GM23338 (cell line): ENCODE results near the gene TMEM163. TPM values are rescaled to one million over a fixed set of nuclear protein-coding genes. Genes with fewer than 3 reads are reported as not detected.
A peak's percentile ranks its signal among the peaks of the same experiment; 100 is the strongest.

ENCODE experiments used
- ATAC-seq: fragments of 200-7000 bp; cut with Tn5 transposase; 3 replicates; pipeline ENCODE4 v1.9.1; 2020
- DNase-seq: peaks from one replicate; pipeline ENCODE4 v3.0.0-alpha.2; 2015; ENCODE audit warnings: low spot score
- H2AFZ ChIP-seq: fragments of 200-600 bp; sonication (generic); 2 replicates; pipeline ENCODE4 v1.8.0; 2016; ENCODE audit warnings: antibody characterized with exemption, mild to moderate bottlenecking, moderate library complexity
- H3F3A ChIP-seq: fragments of 200-600 bp; sonication (generic); replicated peaks from 2 replicates; pipeline ENCODE4 v1.8.0; 2017; ENCODE audit warnings: antibody characterized with exemption, mixed run types, low read depth
- H3K27ac ChIP-seq: fragments of 200-600 bp; sonication (generic); 2 replicates; pipeline ENCODE4 v1.6.1; 2016; ENCODE audit warnings: low read depth
- H3K27me3 ChIP-seq: fragments of 200-600 bp; sonication (generic); 2 replicates; pipeline ENCODE4 v1.8.0; 2016; ENCODE audit warnings: mild to moderate bottlenecking, mixed run types, moderate library complexity; ENCODE audit not compliant: insufficient read depth
- H3K36me3 ChIP-seq: fragments of 200-600 bp; sonication (generic); 2 replicates; pipeline ENCODE4 v1.8.0; 2016; ENCODE audit warnings: mild to moderate bottlenecking; ENCODE audit not compliant: insufficient read depth
- H3K4me1 ChIP-seq: fragments of 200-600 bp; sonication (generic); 2 replicates; pipeline ENCODE4 v1.8.0; 2016; ENCODE audit warnings: mild to moderate bottlenecking, moderate library complexity; ENCODE audit not compliant: insufficient read depth
- H3K4me2 ChIP-seq: fragments of 200-600 bp; sonication (generic); 2 replicates; pipeline ENCODE4 v1.7.1; 2017; ENCODE audit warnings: mixed run types
- H3K4me3 ChIP-seq: fragments of 200-600 bp; sonication (generic); 2 replicates; pipeline ENCODE4 v1.6.1; 2016; ENCODE audit warnings: mixed run types
- H3K79me2 ChIP-seq: fragments of 200-600 bp; sonication (generic); replicated peaks from 2 replicates; pipeline ENCODE4 v1.8.0; 2017; ENCODE audit warnings: mild to moderate bottlenecking; ENCODE audit not compliant: insufficient read depth
- H3K9me2 ChIP-seq: fragments of 200-600 bp; sonication (generic); 2 replicates; pipeline ENCODE4 v1.8.0; 2017; ENCODE audit not compliant: insufficient read depth
- H4K20me1 ChIP-seq: fragments of 200-600 bp; sonication (generic); replicated peaks from 2 replicates; pipeline ENCODE4 v1.8.0; 2017; ENCODE audit warnings: mild to moderate bottlenecking; ENCODE audit not compliant: insufficient read depth
- H3K27ac Mint-ChIP-seq: 2 replicates; pipeline ENCODE4 v1.8.0; 2020; ENCODE audit warnings: inconsistent platforms, mild to moderate bottlenecking, moderate library complexity, mixed read lengths
- H3K27me3 Mint-ChIP-seq: 3 replicates; pipeline ENCODE4 v1.8.0; 2022; ENCODE audit warnings: low read depth, mild to moderate bottlenecking, moderate library complexity, mixed read lengths, inconsistent platforms; ENCODE audit not compliant: insufficient read depth, poor library complexity
- H3K36me3 Mint-ChIP-seq: 3 replicates; pipeline ENCODE4 v1.8.0; 2021; ENCODE audit warnings: low read depth, mild to moderate bottlenecking, inconsistent platforms, moderate library complexity, mixed read lengths
- H3K4me1 Mint-ChIP-seq: 3 replicates; pipeline ENCODE4 v1.8.0; 2020; ENCODE audit warnings: mild to moderate bottlenecking, inconsistent platforms, mixed read lengths
- H3K4me3 Mint-ChIP-seq: 3 replicates; pipeline ENCODE4 v1.8.0; 2021; ENCODE audit warnings: moderate library complexity, mild to moderate bottlenecking, inconsistent platforms, mixed read lengths
- H3K9me3 Mint-ChIP-seq: 3 replicates; pipeline ENCODE4 v1.8.0; 2020; ENCODE audit warnings: moderate library complexity, mild to moderate bottlenecking, inconsistent platforms, mixed read lengths
- CREB1 ChIP-seq: fragments of 250-450 bp; sonication (Bioruptor Pico); IDR thresholded peaks from 2 replicates; pipeline ENCODE4 v1.5.0; 2020; ENCODE audit warnings: low read depth, mild to moderate bottlenecking, moderate library complexity
- EZH2phosphoT487 ChIP-seq: fragments of 200-600 bp; sonication (generic); IDR thresholded peaks from one replicate; pipeline ENCODE4 v1.8.1; 2018; ENCODE audit warnings: antibody characterized with exemption; ENCODE audit not compliant: unreplicated experiment
- JUNB ChIP-seq: IDR thresholded peaks from one replicate; pipeline ENCODE4 v1.6.1; 2016; ENCODE audit warnings: antibody characterized with exemption; ENCODE audit not compliant: unreplicated experiment
- NANOG ChIP-seq: IDR thresholded peaks from 2 replicates; pipeline ENCODE4 v1.6.1; 2016; ENCODE audit warnings: antibody characterized with exemption, borderline replicate concordance
- POLR2AphosphoS5 ChIP-seq: IDR thresholded peaks from 2 replicates; pipeline ENCODE4 v1.6.1; 2016; ENCODE audit warnings: antibody characterized with exemption, low read depth
- ZNF114 ChIP-seq: fragments of 250-450 bp; sonication (Bioruptor Pico); IDR thresholded peaks from 2 replicates; pipeline ENCODE4 v1.5.0; 2020; ENCODE audit warnings: mild to moderate bottlenecking, moderate library complexity
- polyA plus RNA-seq: library from polyadenylated mRNA; unstranded; fragments of >200 nt; fragmentation: Nextera tagmentation; extraction: Ambion mirVana; gene quantifications from 2 replicates; pipeline ENCODE4 v1.2.1, GENCODE V29; 2016
- total RNA-seq: library from RNA; depleted of rRNA; stranded (reverse); fragments of >200 nt; shearing (Covaris generic); gene quantifications from 2 replicates; pipeline ENCODE4 v1.2.3, GENCODE V29; 2014
- TF ChIP-seq, protein P1 (sequence below): fragments of 250-450 bp; sonication (Bioruptor Pico); IDR thresholded peaks from 2 replicates; pipeline ENCODE4 v1.5.0; 2020; ENCODE audit warnings: mild to moderate bottlenecking, moderate library complexity
- TF ChIP-seq, protein P2 (sequence below): IDR thresholded peaks from 2 replicates; pipeline ENCODE4 v1.6.1; 2016; ENCODE audit warnings: antibody characterized with exemption
- TF ChIP-seq, protein P3 (sequence below): IDR thresholded peaks from one replicate; pipeline ENCODE4 v1.6.1; 2018; ENCODE audit warnings: antibody characterized with exemption; ENCODE audit not compliant: unreplicated experiment
- TF ChIP-seq, protein P4 (sequence below), 2 experiments: fragments of 200-600 bp in 1 of 2; sonication (generic) in 1 of 2; conservative IDR thresholded peaks; 2 replicates each; pipeline versions ENCODE4 v1.5.1 to v1.6.1; 2016 to 2017; ENCODE audit warnings: antibody characterized with exemption in 2 of 2, low read depth in 2 of 2, mild to moderate bottlenecking in 2 of 2, moderate library complexity in 1 of 2

TMEM163 gene
- total and polyA plus RNA-seq, 2 experiments from 2014 or later, result 1.1 to 1.8 TPM

DNA sequence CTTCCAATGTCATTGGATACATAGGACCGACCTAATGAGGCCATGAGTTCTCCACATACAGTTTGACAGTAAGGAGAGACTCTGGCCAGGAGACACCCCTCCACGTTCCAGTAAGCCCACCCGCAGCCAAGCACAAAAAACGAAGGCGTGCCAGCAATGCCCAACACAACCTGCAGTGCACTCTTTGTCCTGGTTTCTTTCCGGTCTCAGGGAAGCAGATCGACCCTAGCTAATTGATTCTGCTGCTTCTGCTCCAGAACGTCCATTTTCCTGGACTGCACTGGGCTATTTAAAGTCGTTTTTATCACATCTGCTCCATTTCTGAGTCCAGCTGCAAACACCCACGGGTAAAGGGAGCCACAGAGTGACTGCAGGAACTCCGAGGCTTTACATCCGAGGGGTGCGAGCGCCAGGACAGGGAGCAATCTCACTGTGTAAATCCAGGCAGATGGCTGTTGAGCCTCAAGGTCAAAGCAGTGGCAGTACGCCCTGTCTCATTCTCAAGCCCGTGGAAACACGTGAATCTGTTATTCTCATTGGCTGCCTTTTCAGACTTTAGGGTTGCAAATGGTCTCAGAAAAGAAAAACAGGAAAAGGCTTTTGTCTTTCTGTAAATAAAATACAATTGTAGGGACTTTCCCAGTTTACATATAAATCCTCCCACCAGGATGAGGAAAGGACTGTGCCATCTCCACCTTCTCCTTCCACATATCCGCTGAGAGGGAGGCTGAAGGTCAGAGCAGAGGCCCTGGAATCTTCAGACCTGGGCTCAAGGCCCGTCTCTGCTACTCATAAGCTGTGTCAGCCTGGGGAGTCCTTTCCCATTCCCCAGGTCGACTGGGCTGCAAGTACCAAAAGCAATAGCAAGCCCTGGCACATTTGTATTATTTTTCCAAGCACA, 40.7 kb downstream of the TMEM163 start:
- TF ChIP-seq, protein P1, sequence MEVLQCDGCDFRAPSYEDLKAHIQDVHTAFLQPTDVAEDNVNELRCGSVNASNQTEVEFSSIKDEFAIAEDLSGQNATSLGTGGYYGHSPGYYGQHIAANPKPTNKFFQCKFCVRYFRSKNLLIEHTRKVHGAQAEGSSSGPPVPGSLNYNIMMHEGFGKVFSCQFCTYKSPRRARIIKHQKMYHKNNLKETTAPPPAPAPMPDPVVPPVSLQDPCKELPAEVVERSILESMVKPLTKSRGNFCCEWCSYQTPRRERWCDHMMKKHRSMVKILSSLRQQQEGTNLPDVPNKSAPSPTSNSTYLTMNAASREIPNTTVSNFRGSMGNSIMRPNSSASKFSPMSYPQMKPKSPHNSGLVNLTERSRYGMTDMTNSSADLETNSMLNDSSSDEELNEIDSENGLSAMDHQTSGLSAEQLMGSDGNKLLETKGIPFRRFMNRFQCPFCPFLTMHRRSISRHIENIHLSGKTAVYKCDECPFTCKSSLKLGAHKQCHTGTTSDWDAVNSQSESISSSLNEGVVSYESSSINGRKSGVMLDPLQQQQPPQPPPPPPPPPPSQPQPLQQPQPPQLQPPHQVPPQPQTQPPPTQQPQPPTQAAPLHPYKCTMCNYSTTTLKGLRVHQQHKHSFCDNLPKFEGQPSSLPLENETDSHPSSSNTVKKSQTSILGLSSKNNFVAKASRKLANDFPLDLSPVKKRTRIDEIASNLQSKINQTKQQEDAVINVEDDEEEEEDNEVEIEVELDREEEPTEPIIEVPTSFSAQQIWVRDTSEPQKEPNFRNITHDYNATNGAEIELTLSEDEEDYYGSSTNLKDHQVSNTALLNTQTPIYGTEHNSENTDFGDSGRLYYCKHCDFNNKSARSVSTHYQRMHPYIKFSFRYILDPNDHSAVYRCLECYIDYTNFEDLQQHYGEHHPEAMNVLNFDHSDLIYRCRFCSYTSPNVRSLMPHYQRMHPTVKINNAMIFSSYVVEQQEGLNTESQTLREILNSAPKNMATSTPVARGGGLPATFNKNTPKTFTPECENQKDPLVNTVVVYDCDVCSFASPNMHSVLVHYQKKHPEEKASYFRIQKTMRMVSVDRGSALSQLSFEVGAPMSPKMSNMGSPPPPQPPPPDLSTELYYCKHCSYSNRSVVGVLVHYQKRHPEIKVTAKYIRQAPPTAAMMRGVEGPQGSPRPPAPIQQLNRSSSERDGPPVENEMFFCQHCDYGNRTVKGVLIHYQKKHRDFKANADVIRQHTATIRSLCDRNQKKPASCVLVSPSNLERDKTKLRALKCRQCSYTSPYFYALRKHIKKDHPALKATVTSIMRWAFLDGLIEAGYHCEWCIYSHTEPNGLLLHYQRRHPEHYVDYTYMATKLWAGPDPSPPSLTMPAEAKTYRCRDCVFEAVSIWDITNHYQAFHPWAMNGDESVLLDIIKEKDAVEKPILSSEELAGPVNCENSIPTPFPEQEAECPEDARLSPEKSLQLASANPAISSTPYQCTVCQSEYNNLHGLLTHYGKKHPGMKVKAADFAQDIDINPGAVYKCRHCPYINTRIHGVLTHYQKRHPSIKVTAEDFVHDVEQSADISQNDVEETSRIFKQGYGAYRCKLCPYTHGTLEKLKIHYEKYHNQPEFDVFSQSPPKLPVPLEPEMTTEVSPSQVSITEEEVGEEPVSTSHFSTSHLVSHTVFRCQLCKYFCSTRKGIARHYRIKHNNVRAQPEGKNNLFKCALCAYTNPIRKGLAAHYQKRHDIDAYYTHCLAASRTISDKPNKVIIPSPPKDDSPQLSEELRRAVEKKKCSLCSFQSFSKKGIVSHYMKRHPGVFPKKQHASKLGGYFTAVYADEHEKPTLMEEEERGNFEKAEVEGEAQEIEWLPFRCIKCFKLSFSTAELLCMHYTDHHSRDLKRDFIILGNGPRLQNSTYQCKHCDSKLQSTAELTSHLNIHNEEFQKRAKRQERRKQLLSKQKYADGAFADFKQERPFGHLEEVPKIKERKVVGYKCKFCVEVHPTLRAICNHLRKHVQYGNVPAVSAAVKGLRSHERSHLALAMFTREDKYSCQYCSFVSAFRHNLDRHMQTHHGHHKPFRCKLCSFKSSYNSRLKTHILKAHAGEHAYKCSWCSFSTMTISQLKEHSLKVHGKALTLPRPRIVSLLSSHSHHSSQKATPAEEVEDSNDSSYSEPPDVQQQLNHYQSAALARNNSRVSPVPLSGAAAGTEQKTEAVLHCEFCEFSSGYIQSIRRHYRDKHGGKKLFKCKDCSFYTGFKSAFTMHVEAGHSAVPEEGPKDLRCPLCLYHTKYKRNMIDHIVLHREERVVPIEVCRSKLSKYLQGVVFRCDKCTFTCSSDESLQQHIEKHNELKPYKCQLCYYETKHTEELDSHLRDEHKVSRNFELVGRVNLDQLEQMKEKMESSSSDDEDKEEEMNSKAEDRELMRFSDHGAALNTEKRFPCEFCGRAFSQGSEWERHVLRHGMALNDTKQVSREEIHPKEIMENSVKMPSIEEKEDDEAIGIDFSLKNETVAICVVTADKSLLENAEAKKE (CRISPR knock-in tag), result no peak
- TF ChIP-seq CREB1 (CRISPR knock-in tag) (no peak), NANOG (no peak), POLR2AphosphoS5 (no peak), EZH2phosphoT487 (no peak), ZNF114 (CRISPR knock-in tag) (no peak), JUNB (no peak)
- TF ChIP-seq, protein P2, sequence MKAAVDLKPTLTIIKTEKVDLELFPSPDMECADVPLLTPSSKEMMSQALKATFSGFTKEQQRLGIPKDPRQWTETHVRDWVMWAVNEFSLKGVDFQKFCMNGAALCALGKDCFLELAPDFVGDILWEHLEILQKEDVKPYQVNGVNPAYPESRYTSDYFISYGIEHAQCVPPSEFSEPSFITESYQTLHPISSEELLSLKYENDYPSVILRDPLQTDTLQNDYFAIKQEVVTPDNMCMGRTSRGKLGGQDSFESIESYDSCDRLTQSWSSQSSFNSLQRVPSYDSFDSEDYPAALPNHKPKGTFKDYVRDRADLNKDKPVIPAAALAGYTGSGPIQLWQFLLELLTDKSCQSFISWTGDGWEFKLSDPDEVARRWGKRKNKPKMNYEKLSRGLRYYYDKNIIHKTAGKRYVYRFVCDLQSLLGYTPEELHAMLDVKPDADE, result no peak
- TF ChIP-seq, protein P3, sequence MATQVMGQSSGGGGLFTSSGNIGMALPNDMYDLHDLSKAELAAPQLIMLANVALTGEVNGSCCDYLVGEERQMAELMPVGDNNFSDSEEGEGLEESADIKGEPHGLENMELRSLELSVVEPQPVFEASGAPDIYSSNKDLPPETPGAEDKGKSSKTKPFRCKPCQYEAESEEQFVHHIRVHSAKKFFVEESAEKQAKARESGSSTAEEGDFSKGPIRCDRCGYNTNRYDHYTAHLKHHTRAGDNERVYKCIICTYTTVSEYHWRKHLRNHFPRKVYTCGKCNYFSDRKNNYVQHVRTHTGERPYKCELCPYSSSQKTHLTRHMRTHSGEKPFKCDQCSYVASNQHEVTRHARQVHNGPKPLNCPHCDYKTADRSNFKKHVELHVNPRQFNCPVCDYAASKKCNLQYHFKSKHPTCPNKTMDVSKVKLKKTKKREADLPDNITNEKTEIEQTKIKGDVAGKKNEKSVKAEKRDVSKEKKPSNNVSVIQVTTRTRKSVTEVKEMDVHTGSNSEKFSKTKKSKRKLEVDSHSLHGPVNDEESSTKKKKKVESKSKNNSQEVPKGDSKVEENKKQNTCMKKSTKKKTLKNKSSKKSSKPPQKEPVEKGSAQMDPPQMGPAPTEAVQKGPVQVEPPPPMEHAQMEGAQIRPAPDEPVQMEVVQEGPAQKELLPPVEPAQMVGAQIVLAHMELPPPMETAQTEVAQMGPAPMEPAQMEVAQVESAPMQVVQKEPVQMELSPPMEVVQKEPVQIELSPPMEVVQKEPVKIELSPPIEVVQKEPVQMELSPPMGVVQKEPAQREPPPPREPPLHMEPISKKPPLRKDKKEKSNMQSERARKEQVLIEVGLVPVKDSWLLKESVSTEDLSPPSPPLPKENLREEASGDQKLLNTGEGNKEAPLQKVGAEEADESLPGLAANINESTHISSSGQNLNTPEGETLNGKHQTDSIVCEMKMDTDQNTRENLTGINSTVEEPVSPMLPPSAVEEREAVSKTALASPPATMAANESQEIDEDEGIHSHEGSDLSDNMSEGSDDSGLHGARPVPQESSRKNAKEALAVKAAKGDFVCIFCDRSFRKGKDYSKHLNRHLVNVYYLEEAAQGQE, result no peak
- TF ChIP-seq, protein P4, sequence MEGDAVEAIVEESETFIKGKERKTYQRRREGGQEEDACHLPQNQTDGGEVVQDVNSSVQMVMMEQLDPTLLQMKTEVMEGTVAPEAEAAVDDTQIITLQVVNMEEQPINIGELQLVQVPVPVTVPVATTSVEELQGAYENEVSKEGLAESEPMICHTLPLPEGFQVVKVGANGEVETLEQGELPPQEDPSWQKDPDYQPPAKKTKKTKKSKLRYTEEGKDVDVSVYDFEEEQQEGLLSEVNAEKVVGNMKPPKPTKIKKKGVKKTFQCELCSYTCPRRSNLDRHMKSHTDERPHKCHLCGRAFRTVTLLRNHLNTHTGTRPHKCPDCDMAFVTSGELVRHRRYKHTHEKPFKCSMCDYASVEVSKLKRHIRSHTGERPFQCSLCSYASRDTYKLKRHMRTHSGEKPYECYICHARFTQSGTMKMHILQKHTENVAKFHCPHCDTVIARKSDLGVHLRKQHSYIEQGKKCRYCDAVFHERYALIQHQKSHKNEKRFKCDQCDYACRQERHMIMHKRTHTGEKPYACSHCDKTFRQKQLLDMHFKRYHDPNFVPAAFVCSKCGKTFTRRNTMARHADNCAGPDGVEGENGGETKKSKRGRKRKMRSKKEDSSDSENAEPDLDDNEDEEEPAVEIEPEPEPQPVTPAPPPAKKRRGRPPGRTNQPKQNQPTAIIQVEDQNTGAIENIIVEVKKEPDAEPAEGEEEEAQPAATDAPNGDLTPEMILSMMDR (conservative IDR thresholded peaks at IDR 0.05; ENCODE audit: low read depth in 2 of 2), result no peak
- Mint-ChIP-seq H3K27ac (no peak overlapping the region), H3K4me1 (peaks cover 31% of the 10 kb centered on the region), H3K4me3 (no peak overlapping the region), H3K36me3 (no peaks in the 10 kb centered on the region), H3K9me3 (no peaks in the 10 kb centered on the region), H3K27me3 (no peaks in the 10 kb centered on the region)
- ATAC-seq, result peak; percentile 71
- peak; percentile 26 for DNase-seq
- Histone ChIP-seq H3K36me3 (no peaks in the 10 kb centered on the region), H3K4me2 (0 out of 2 replicates have a peak overlapping the region, but pooled peaks have one; percentile 22), H3K9me2 (no peaks in the 10 kb centered on the region), H3K79me2 (no peaks in the 10 kb centered on the region), H3K4me3 (no peak overlapping the region), H4K20me1 (no peaks in the 10 kb centered on the region), H3K27ac (no peak overlapping the region), H3K4me1 (peaks cover 12% of the 10 kb centered on the region; the same call in 1 of the 2 replicates), H3F3A (no peaks in the 10 kb centered on the region), H3K27me3 (no peaks in the 10 kb centered on the region), H2AFZ (0 out of 2 replicates have a peak overlapping the region, but pooled peaks have one; percentile 78)
